Vagina (tissue), 2 donors: Measurements from ENCODE around the gene TMPRSS7. TPM values are rescaled to one million over a fixed set of nuclear protein-coding genes. Genes with fewer than 3 reads are reported as not detected.

ENCODE experiments used
- DNase-seq, 2 donors: peaks; one replicate each; pipeline ENCODE4 v3.0.0-alpha.2; 2017; ENCODE audit errors: extremely low spot score in 2 of 2
- H3K27ac ChIP-seq: fragments of 200-600 bp; sonication (generic); one replicate; pipeline ENCODE4 v1.5.1; 2019
- H3K27me3 ChIP-seq: fragments of 200-600 bp; sonication (generic); one replicate; pipeline ENCODE4 v1.5.1; 2019
- H3K36me3 ChIP-seq, 2 donors: fragments of 200-600 bp; sonication (generic); one replicate each; pipeline ENCODE4 v1.5.1; 2017 to 2019
- H3K4me1 ChIP-seq: fragments of 200-600 bp; sonication (generic); one replicate; pipeline ENCODE4 v1.5.1; 2019
- H3K4me3 ChIP-seq, 2 donors: fragments of 200-600 bp; sonication (generic); 1 replicate in 1 of 2; 2 replicates in 1 of 2; pipeline ENCODE4 v1.5.1; 2016 to 2019
- H3K9me3 ChIP-seq: fragments of 200-600 bp; sonication (generic); one replicate; pipeline ENCODE4 v1.5.1; 2019
- POLR2A ChIP-seq, 2 donors: fragments of 450-650 bp; IDR thresholded peaks; one replicate each; pipeline ENCODE4 v1.6.1; 2017; ENCODE audit warnings: antibody characterized with exemption in 2 of 2, mild to moderate bottlenecking in 2 of 2, moderate library complexity in 2 of 2
- POLR2AphosphoS5 ChIP-seq, 2 donors: sonication (generic); formaldehyde crosslinking; IDR thresholded peaks; one replicate each; pipeline ENCODE4 v1.9.0; 2017; ENCODE audit warnings: antibody characterized with exemption in 2 of 2, mild to moderate bottlenecking in 2 of 2, low read depth in 1 of 2; ENCODE audit not compliant: insufficient read depth in 1 of 2
- intact Hi-C: fragments of 100-400 bp; cut with DNase I; formaldehyde crosslinking; loops from one replicate; pipeline ENCODE4 v1.15.1; 2023
- total RNA-seq: library from RNA; depleted of rRNA; stranded (reverse); fragments of >200 nt; gene quantifications from one replicate; pipeline ENCODE4 v1.2.3, GENCODE V29; 2016
- TF ChIP-seq, protein P1 (sequence below), 3 experiments: fragments of 450-650 bp in 2 of 3; fragments of 200-600 bp in 1 of 3; sonication (generic) in 1 of 3; IDR thresholded peaks; one replicate each; pipeline ENCODE4 v1.5.1; 2017 to 2019; ENCODE audit warnings: antibody characterized with exemption in 3 of 3, mild to moderate bottlenecking in 2 of 3, moderate library complexity in 2 of 3

The TMPRSS7 gene
- total RNA-seq, 1 donor from 2014 or later = not detected

DNA sequence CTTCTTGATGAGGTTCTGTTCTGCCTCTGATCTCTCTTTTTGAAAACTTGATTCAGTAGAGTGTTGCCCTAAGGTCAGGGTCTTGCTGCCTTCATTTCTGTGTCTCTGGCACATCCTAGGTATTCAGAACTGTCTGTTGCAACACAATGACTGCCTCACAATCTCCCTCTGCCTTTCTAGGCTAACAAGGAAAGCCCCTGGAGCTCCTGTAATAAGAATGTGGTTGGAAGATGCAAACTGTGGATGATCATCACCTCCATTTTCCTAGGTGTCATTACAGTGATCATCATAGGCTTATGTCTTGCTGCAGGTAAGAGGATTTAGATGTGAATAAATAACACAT is 58.6 kb downstream of the TMPRSS7 start:
- Histone ChIP-seq H3K36me3 (no peaks in the 10 kb centered on the region), H3K27me3 (no peaks in the 10 kb centered on the region), H3K4me3 (no peak overlapping the region), H3K4me1 (no peaks in the 10 kb centered on the region), H3K9me3 (no peaks in the 10 kb centered on the region), H3K27ac (no peak overlapping the region)
- DNase-seq = no peak
- intact Hi-C loops = no loop called here
- TF ChIP-seq POLR2AphosphoS5 (IDR thresholded peaks at IDR 0.05; ENCODE audit: insufficient read depth in 1 of 2, low read depth in 1 of 2) (no peak), POLR2A (IDR thresholded peaks at IDR 0.05) (no peak)
- TF ChIP-seq, protein P1, sequence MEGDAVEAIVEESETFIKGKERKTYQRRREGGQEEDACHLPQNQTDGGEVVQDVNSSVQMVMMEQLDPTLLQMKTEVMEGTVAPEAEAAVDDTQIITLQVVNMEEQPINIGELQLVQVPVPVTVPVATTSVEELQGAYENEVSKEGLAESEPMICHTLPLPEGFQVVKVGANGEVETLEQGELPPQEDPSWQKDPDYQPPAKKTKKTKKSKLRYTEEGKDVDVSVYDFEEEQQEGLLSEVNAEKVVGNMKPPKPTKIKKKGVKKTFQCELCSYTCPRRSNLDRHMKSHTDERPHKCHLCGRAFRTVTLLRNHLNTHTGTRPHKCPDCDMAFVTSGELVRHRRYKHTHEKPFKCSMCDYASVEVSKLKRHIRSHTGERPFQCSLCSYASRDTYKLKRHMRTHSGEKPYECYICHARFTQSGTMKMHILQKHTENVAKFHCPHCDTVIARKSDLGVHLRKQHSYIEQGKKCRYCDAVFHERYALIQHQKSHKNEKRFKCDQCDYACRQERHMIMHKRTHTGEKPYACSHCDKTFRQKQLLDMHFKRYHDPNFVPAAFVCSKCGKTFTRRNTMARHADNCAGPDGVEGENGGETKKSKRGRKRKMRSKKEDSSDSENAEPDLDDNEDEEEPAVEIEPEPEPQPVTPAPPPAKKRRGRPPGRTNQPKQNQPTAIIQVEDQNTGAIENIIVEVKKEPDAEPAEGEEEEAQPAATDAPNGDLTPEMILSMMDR (IDR thresholded peaks at IDR 0.05) = no peak

DNA sequence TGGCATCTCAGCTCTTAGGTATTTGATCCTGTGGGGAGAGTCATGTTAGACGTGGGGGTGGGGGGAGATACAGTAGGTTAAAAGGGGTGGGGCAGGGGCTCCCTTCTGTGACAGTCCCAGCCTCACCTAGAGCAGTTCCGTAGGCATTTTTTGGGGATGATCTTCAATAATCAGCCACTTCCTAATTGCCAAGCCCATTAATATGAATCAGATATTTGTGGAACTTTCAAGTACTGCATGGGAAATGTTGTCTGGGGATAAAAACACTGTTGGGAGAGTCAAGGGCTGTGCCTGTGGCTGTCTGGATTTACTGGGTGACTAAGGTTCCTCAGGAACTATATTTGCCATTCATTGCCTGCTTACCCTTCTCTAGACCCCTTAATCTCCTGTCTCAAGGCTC is 61.2 kb downstream of the TMPRSS7 start:
- H3K4me3 ChIP-seq = no peak overlapping the region
- no peaks in the 10 kb centered on the region for H3K4me1 ChIP-seq
- DNase-seq = no peak
- TF ChIP-seq POLR2AphosphoS5 (IDR thresholded peaks at IDR 0.05; ENCODE audit: insufficient read depth in 1 of 2, low read depth in 1 of 2) (no peak), POLR2A (IDR thresholded peaks at IDR 0.05) (no peak)
- TF ChIP-seq, protein P1 (IDR thresholded peaks at IDR 0.05) = no peak
- H3K9me3 ChIP-seq = no peaks in the 10 kb centered on the region
- no peaks in the 10 kb centered on the region for H3K27me3 ChIP-seq
- no peak overlapping the region for H3K27ac ChIP-seq
- intact Hi-C loops = no loop called here
- H3K36me3 ChIP-seq = no peaks in the 10 kb centered on the region

DNA sequence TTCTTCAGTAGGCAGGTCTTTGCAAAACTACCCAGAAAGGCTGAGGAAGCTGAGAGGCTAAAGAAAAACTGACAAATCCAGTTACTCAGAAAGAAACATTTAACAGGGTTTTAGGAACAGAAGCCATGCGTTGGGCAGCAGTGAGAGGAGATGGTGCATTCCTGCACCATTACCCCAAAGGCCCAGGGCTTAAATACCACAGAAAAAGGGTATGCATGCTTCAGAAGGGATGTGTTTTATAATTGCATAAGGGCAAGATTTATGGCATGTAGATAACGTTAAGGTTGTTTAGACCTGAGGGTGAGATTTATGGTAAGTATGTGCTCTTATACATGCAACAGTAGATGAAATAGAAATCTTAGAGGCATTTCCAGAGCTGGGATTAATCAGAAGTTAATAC is 61.6 kb downstream of the TMPRSS7 start:
- Histone ChIP-seq H3K4me1 (no peaks in the 10 kb centered on the region), H3K4me3 (no peak overlapping the region), H3K27ac (no peak overlapping the region), H3K9me3 (no peaks in the 10 kb centered on the region), H3K36me3 (no peaks in the 10 kb centered on the region), H3K27me3 (no peaks in the 10 kb centered on the region)
- intact Hi-C loops = no loop called here
- TF ChIP-seq POLR2A (IDR thresholded peaks at IDR 0.05) (no peak), POLR2AphosphoS5 (IDR thresholded peaks at IDR 0.05; ENCODE audit: insufficient read depth in 1 of 2, low read depth in 1 of 2) (no peak)
- TF ChIP-seq, protein P1 (IDR thresholded peaks at IDR 0.05) = no peak
- DNase-seq = no peak

DNA sequence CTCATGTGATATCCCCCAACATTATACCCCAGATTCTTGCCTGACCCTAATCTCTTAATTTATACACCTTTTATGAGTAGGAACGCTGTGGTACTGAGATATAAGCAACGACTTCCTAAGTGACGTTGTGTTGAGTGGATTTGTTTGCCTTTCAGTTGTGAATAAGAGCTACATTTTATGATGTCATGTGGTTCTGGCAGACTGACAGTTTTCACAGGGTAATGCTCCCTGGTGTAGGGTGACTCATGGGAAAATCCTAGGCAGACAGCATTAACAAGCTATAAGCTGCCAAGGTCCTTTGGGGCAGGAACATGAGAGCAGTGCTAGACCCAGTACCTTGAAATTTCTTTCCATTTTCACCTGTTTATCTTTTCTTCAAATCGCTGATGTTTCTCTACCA is 62.8 kb downstream of the TMPRSS7 start:
- DNase-seq = no peak
- H3K36me3 ChIP-seq = no peaks in the 10 kb centered on the region
- H3K27ac ChIP-seq = no peak overlapping the region
- no peaks in the 10 kb centered on the region for H3K4me1 ChIP-seq
- no peak overlapping the region for H3K4me3 ChIP-seq
- H3K9me3 ChIP-seq = no peaks in the 10 kb centered on the region
- TF ChIP-seq POLR2AphosphoS5 (IDR thresholded peaks at IDR 0.05; ENCODE audit: insufficient read depth in 1 of 2, low read depth in 1 of 2) (peak in 1 of 2 donors; percentile 58), POLR2A (IDR thresholded peaks at IDR 0.05) (no peak)
- TF ChIP-seq, protein P1 (IDR thresholded peaks at IDR 0.05) = no peak
- H3K27me3 ChIP-seq = no peaks in the 10 kb centered on the region
- intact Hi-C loops = no loop called here

DNA sequence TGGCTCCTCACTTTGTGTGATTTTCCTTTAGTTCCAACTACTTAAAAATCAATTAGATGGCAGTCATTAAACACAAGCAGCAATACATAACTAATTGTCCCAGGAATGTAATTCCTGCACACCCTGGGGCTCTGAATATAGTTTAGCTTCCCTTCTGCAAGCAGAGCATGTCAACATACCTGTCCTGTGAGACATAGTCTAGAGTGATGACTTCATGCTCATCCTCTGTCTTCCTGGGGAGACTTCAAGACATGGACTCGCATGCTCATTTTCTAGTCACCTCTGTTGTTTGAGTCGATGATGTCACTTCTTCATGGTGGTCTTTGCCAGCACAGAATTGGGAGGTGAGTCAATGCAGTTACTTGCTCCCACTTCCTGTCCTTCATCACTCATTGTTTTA is 67.4 kb downstream of the TMPRSS7 start:
- no peak for DNase-seq
- no peak overlapping the region for H3K27ac ChIP-seq
- no peaks in the 10 kb centered on the region for H3K9me3 ChIP-seq
- no peaks in the 10 kb centered on the region for H3K4me1 ChIP-seq
- no peaks in the 10 kb centered on the region for H3K36me3 ChIP-seq
- intact Hi-C loops = no loop called here
- no peaks in the 10 kb centered on the region for H3K27me3 ChIP-seq
- no peak overlapping the region for H3K4me3 ChIP-seq
- TF ChIP-seq, protein P1 (IDR thresholded peaks at IDR 0.05) = no peak
- TF ChIP-seq POLR2A (IDR thresholded peaks at IDR 0.05) = no peak
- TF ChIP-seq POLR2AphosphoS5 (IDR thresholded peaks at IDR 0.05; ENCODE audit: insufficient read depth in 1 of 2, low read depth in 1 of 2) = no peak
